HS-27A (cell line): Measurements from ENCODE around the gene PXN.
"Not testable (repeated sequence)": the region's sequence is repeated elsewhere in the genome, so short reads cannot be mapped to it uniquely, and the experiment has no call there.

Experiments
- DNase-seq: peaks from one replicate; pipeline ENCODE4 v3.0.0-alpha.2; 2012; ENCODE audit warnings: low read depth, missing footprints

PXN gene

GRCh38 chr12:120241561-120242274, 23.8 kb downstream of the PXN start:
- DNase-seq, result no peak

- no peak for DNase-seq
These were observed 25.1 kb downstream of the PXN start for GRCh38 chr12:120240495-120240833.

- no peak for DNase-seq
These were observed 25.6 kb downstream of the PXN start for GRCh38 chr12:120239776-120240494.

DNA sequence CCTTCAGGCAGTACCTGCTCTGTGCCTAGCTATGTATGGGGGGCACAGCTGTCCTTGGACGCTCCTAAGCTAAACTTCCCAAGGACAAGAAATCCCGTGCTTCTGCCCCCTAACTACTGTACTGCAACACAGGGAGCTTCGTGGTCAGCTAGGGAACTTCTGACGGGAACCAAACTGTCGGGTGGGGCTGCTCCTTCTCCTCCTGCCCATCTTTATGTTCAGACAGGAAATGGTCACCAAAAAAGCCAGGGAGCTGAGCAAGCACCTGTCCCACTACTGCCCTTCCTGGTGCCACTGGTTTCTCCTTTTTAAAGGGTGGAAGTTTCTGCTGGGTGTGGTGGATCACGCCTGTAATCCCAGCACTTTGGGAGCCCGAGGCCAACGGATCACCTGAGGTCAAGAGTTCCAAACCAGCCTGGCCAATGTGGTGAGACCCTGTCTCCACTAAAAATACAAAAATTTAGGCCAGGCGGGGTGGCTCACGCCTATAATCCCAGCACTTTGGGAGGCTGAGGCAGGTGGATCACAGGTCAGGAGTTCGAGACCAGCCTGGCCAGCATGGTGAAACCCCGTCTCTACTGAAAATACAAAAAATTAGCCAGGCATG, 26.6 kb downstream of the PXN start:
- DNase-seq, result no peak

DNA sequence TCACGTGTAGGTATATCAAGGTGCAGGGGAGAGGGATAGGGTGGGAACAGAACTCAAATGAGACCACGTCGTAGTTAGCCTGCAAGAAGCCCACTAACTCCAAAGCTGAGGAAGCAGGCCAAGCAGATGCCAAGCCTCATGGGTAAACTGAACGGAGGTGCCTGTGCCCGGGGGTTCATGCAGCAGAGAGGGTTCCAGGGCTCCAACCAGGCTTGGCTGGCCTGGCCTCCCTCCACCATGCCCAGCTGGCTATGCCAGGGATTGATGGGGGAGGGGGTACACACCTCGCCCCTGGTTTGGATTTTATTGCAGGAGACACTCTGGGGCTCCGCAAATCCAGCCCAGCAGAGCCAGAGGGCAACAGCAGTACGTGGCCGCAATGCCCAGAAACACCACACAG, 27.3 kb downstream of the PXN start:
- DNase-seq, result no peak

- DNase-seq, result peak; percentile 81
These were observed 28.0 kb downstream of the PXN start for GRCh38 chr12:120237360-120238171.

DNA sequence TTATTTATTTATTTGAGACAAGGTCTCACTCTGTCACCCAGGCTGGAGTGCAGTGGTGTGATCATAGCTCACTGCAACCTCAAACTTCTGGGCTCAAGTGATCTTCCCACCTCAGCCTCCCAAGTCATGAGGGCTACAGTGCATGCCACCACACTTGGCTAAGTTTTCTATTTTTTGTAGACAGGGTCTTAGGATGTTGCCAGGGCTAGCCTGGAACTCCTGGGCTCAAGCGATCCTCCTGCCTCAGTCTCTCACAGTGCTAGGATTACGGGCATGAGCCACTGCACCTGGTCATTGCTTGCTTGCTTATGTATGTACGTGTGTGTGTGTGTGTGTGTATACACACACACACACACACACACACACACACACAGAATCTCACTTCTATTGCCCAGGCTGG, 28.7 kb downstream of the PXN start:
- DNase-seq, result not testable (repeated sequence)

DNA sequence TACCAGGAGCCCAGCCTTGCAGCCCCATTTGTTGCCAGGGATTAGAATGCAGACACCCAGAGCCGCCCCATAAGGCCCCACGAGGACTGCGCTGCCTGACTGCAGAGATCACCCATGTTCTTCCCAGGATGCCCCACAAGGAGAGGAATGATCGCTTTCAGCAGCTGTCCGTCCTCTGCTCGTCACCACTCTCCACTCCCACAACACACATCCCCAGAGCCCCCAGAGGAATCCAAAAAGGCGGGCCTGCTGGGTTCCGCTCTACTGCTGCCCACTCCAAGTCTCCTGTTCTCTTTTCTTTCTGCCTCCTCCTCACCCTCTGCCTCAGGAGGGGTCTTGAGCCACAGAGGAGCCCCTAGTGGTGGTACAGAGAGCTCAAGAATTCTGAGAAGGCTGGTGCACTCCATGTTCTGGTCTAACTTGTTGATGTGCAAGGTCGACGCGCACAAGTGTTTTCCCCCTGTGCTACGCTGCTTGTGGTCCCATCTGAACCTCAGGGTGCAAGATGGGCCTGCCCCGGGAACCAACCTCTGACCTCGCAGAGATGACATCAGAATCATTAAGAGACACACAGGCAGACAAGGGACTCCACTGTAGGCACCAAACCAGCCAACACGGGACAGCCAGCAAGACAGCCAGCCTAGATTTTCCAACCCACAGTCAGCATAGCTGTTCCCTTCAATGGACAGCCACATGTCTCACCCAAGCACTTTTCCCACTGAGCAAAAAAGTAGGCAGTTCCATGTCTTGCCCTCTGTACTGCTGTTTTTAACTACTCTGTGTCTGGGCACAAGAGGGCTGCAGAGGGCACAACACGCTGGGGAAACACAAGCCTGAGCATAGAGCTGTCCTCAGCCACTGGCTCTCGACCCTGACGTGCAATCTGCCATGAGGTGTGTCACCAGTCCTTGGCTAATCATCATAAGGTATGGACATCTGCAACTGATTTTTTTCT, 29.9 kb downstream of the PXN start:
- DNase-seq, result no peak

DNA sequence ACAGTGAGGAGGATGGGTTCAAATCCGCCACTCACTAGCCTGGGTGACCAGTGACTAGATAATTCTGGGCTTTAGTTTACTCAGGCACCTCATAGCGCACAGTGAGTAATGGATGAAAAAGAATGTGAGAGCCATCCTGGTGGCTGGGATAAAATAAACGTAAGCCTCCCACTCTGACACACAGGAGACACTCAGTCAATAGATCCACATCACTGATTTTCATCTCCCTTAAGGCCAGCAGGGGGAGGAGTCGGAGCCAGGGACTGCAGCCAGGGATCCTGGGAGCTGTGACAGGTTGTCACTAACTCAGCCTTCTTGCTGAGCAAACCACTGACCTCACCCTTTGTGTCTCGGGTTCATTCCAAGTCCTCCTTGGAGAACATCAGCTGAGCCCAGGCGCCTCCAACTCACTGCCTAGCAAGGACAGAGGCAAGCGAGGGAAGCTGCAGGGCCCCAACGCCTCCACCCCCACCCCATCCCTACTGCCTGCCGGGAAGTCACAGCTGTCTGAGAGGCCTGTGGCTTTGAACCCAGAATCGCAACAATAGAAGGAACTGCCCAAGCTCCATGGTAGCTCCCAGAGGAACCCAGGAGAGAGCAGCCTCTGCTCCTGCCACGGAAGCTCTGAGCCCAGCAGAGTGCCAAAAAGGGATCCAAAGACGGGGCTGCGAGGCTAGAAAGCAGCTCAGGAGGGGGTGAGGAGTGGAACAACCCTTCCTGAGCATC, 30.7 kb downstream of the PXN start:
- peak; percentile 88 for DNase-seq

- DNase-seq, result peak; percentile 94
These were observed 34.1 kb downstream of the PXN start for GRCh38 chr12:120231316-120232011.

- no peak for DNase-seq
These were observed 34.6 kb downstream of the PXN start for GRCh38 chr12:120230974-120231315.

DNA sequence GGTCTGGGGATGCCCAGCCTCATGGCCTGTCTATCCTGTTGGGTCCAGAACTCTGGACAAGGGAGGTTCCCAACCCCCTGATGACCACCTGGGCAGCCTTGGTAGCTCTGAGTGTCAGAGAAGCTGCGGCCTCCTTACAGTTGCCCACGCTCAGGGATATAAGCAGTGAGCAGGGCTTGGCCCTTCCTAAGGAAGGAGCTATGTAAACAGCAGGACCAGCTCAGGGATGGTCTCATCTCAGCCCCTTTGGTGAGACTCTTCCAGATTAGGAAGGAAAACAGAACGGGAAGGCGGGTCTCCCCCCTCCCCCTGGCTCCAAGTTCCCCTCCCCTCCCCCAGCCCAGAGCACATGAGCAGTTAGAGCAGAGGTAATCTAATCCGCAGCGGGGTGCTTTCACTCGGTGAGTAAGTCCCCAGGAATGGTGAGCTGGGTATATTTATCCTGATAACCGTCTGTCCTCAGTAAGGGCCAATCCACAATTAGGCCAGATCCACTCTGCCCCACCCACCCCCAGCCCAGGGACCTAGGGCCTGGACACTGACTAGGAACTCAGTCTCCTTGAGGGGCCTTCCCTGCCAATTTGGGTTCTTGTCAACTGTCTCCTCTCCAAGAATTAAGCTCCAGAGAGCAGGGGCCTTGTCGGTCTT, 35.1 kb downstream of the PXN start:
- DNase-seq, result peak; percentile 94

- no peak for DNase-seq
These were observed 35.8 kb downstream of the PXN start for GRCh38 chr12:120229487-120230325.

DNA sequence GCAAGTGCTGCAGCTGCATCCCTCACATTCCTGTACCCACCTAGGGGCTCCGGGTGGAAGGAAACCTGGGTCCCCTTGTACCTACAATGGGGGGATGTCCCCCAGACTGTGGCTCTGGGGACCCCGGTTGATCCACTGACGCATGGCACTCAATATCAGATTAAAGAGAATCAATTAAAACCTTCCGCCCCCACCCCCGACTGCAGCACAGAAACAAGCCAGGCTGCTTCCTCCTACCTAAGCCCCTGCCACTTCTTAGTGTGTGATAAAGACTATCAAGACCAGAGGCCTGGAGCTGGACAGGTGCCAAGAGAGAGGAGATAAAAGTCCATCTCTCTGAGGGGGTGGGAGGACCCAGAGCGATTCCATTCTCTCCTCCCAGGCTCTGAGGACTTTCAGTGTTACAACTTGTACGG, 36.5 kb downstream of the PXN start:
- no peak for DNase-seq

DNA sequence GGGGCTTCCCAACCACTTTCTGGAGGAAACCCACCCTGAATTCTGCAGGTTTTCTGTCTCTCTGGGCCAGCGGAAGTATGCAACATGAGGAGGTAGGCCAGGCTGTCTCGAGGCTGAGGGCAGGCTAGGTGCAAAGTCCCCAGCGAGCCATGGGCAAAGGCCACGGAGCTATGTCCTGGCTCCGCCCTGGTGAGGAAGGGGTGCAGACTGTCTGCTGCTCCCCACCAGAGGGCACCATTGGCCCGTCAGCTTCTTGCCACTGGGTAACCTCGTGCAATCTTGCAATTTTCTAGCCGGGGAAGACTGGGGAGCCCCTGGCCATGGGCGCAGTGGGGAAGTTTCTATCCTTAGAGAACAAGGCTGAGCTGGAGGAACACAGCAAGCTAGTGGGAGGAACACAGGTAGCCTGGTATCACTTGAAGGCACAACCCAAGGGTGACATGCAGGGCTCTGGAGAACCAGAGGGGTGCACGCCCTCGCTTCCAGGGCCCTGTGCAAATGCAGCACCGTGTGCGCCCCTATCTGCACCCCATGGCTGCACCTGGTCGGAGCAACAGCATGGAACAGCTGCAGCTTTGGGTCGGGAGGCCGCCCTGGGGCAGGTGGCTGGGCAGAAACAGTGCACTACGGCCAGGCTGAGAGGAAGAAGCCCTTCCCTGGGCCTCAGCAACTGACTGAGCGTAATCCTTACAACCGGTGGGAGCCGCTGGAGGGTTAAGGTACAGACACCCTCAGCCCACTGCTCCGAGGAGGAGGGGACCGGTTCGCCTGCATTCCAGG, 37.0 kb downstream of the PXN start:
- peak; percentile 62 for DNase-seq

DNA sequence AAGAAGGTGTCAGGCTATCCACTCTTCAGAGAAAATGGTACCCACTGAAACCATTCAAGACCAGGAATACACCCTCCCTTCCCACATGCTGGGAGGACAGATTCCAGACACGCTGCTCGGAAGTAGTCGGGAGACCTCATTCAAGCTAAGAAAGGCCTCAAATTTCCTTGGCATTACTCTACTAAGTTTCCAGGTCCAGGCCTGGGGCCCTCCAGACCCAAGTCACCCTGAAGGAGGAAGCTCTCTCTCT, 37.6 kb downstream of the PXN start:
- DNase-seq, result no peak

DNA sequence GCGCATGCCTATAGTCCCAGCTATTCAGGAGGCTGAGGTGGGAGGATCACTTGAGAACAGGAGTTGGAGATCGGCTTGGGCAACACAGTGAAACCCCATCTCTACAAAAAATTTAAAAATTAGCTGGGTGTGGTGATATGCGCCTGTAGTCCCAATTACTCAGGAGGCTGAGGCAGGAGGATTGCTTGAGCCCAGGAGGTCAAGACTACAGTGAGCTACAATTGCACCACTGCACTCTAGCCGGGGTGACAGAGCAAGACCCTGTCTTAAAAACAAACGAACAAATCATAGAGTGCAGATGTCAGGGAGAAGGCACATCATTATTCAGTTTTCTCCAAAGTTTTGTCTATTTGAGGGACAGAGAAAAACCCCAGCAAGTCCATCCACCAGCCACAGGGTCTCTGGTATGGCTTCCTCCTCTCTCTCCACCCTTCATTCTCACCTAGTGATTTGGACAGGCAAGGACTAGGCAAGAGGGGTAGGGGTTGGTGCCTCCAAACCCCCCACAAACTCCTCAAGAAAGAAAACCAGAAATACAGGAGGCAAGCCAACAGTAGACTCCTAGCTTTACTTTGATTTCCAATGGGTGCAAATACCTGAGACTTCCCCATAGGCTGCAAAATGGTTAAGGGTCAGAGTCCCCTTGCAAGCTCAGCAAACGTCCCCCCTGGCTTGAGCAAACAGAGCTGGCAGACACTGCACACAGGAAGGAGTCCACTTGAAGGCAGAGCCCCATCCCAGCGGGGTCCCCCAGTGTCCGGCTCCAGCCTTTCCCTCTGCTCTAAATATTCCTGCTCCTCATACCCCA, 38.1 kb downstream of the PXN start:
- DNase-seq, result no peak
